Measurements from ENCODE around the gene EEA1.

EEA1 gene

DNA sequence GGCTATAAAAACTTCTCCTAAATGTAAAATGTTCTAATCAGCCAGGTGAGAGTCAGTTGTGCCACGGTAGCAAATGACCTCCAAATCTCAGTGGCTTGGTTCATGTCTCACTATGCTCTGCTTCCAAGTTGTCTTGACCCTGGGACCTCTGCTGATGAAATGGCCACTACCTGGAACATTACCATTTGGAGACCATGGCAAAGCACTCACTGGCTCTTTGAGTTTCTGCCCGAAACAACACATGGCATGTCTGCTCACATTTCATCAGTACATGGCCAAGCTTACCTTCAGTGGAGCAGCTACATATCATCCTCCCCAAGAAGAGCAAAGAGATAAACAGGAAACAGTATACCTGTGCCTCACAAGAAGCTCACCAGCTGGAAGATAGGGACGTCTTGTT lies 186.1 kb downstream of the EEA1 start:
- DNase-seq: no peak

DNA sequence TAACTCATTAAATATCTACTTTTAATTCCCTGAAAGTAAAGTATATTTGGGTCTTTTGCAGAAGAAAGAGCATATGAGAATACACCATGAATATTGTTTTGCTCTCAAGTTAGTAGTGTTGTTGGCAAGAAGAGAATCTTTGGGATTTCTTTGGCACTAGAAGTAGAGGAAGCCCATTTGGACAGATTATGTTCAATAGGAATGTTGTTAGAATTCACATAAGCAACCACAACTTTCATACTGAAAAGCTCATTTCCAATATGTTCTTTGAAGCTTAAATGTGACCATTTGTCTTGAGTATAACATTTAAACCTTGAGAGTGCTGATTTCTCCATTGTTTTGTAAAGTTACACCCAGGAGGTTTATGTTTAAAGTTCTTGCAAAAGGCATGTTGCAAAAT lies 188.7 kb downstream of the EEA1 start:
- DNase-seq: no peak

DNA sequence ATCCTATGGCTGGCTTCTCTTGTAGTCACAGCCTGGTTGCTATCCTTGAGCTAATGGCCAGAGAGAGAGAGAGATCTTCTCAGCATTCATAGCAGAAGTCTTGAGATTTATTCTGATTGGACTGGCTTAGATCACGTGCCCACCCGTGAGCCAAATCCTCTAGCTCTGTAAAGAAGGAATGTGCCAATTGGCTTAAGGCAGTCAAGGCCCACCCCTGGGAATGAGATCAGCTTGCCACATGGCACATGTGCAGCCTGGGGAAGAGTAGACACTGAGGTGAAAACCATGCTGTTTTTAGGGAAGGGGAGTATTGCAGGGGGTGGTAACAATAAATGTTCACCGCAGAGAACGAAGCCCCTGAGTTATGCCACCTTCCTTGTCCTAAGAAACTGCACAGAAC lies 190.0 kb downstream of the EEA1 start:
- DNase-seq: no peak

DNA sequence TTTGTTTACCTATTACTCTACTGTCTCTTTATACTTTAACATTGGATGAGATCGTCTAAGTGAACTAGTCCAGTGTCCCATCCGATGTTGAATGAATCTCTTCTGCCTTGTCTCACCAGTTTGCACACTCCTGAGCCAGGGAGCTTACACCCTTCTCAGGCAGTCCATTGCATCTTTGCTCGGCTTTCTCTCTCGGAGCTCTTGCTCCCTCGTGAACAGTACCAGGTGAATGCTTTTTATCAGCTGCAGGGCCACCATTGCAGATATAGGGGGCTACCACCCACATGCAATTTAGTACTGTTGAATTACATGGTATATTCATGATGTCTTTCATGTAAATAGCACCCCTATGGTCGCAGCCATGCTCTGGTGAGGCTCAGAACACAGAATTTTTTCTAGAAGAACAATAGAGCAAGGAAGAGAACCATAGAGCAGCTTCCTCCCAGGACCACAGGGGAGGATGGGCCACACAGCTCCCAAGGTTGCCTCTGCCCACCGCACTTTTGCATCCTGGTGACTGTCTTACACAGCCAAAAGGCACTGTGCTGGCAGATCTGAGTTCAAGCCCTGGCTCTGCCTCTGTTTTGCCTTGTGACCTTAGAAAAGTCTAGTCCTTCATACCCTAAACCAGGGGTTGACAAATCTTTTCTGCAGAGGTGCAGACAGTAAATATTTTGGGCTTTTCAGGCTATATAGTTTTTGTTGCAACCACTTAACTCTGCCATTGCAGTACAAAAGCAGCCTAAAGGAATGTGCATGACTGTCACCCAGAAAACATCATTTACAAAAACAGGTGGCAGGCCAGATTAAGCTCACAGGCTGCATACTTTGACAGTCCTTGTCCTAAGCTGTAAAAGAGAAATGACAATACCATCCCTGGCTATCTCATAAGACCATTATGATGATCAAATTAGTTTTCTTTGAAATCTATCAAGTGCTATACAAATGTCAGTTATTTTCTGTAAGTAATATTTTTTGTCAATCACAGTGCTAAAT lies 190.9 kb downstream of the EEA1 start:
- DNase-seq: no peak

DNA sequence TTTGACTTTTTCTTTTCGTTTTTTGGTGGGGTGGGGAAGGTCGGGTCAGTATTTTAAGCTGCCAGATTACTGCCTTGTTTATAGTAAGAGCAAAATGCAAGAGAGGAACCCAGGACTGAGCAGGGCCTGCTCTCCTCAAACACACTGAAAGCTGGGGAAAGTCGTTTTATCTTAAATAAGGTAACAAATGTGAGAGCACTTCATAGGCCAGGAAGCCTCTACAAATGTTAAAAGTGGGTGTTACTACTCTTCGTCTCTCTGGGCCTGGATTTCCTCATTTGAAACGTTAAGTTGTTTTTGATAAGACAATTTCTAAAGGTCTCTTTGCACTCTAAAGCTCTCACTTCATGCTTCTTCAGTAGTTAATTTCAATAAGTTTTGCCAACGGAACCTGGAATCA lies 192.5 kb downstream of the EEA1 start:
- DNase-seq: no peak

DNA sequence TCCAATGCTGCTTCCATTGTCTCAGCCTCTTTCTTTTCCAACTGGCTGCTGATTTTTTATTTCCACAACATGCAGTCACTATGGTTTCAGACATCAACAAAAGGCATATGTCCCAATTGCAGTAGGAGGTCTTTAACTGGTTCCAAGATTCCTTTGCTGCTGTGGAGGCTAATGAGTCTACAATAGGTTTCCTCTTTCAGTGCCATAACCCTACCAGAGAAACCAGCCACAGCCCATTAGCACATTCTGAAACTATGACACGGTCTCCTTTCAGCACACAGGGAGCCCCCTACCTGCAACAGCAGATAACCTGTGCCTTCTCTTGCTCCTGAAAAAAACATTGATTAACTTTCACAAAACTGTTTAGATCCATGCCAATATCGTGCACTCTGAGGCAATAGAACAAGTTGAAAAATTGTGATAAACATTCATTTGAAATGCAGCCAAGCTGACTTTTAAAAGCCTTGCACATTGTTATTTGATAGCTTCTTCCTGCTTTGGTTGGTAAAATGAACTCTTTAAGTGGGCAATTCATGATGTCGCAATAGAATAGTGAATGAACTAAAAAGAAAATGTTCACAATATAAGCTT lies 193.9 kb downstream of the EEA1 start:
- no peak for DNase-seq

DNA sequence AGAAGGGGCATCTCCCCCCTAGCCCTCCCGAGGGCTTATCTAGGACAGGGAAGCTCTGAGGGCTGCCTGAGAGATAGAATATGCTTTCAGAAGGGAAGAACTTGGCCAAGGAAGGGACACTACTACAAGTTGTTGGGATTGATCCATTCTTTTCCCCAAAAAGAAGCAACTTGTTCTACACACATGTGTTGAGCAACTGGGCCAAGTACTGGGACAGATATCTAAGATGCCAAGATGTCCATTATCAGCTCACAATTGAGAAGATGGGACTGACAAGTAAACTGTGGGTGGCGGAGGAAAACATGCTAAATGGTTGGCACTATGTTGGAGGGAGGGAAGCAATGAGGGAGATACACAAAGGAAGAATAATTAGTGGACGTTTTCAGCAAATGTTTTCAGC lies 195.4 kb downstream of the EEA1 start:
- DNase-seq: no peak

DNA sequence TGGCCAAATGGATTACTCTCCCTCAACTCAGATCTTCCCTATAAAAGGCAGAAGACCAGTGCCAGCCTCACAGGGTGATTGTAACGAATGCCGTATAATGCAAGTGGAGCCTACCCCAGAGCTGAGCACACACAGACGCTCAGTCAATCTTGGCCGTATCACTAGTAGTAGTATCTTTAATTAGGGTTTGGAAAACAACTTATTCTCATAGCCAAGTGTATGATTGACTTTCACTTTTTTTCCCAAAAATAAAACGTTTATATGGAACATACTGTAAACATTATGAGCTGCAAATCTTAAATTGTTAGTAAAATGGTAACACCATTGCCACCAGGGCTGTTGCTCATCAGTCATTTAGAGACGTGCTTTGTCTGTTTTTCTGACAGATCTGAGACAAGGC lies 195.9 kb downstream of the EEA1 start:
- no peak for DNase-seq

DNA sequence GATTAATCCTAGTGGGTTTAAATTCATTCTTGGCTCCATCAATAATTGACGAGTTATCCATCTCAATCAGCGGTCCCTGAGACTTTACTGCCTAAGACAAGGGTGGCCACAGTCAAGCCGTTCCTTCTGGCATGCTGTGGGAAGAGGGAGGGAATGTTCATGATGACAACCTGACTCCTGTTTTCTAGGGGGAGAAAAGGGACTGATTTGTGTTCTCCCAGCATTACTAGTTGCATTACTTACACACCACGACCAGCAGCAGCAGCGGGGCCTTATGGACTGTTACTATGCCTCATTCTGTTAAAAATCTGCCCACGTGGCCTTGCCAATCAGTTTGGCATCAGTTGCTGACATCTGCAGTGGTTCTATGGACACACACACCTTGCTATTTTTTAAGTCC lies 196.4 kb downstream of the EEA1 start:
- DNase-seq: no peak

DNA sequence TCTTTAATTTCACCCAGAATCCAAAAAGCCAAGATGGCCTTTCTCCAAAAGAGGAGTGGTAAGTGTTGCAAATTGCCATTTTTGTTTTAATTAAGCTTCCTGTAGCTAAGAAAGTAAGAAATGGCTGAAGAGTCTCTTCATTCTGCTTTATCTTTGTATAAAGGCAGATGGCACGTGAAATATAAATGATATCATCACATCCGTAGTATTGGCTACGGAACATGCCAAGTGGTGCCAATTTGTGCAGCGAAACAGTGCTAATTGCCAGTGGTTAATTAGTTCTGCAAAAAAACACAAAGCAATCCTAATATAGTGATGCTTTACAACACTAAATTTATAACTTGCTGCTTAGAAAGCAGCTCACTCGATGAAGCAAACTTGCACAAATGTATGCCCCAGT lies 196.9 kb downstream of the EEA1 start:
- DNase-seq: no peak

DNA sequence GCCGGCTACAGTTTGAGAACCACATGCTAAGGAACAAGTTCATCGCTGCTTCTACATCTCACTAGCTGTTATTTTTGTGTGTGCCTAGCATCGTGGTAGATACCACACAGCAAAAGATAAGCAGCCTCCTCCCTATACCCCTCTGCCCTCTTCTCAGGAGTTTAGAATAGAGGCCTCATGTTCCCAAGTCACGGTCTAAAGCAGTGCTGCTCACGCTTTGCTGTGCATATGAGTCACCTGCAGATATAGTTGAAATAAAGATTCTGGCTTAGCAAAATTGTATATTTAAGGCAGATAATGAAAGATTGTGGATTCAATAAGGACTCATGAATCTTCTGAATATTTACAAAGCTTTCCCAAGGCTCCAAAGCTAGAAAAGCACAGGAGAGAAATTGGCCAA lies 198.3 kb downstream of the EEA1 start:
- DNase-seq: no peak

DNA sequence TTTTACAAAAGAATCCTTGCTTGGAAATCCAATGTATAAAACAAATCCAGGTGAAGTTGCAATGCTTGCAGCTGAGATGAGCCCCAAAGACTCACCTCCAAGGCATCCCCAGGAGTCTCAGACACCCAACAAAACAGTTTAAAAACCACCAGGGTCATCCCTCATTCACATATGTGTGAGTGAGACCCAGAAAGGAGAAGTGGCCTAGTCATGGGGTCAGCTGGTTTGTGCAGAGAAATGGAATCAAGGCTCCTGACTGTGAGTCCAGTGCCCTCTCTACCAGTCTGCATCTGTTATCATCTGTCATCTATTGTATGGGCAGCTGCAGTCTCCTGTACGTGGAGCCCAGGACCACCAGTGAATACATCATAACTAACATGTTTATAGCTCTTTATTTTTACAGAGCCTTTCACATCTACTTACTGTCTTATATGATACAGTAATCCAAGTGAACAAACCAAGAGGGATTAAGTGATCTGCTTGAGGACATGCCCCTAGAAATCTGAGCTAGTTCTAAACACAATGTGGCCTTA lies 199.3 kb downstream of the EEA1 start:
- DNase-seq: peak; percentile 19 to 28

DNA sequence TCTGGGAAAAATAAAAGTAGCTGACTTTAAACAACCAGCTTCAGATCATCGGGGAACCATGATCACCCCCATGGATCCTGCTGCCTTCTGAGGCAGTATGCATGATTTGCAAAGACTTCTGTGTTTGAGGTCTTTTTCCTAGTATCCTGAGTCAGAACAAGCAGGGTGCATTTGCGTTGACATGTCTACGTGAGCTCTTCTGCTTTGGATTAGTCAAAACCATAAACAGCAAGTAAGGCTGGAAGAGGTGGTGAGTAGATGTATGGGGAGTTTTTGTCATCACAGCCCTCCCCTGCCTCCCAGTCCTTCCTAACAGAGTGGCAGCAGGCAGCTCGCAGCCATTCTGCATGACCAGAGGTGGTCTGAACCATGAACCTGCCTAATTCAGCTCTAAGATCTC lies 202.2 kb downstream of the EEA1 start:
- DNase-seq: no peak

DNA sequence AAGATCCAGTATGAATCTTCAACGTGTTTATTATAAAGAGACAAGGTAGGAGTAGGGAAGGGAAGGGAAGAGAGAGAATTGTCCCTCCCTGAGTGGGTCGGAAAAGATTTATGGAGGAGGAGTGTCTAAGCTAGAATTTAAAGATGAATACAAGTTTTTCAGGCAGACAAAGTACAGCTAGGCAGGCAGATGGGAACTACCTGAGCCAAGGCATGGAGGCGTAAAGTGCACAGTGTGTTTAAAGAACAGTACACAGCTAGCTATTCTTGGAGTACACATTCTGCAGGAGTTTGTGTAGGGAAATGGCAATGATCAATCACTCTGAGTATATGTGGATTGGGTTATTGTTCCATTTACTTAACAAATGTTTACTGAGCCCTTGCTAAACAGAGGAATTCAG lies 206.2 kb downstream of the EEA1 start:
- no peak for DNase-seq

DNA sequence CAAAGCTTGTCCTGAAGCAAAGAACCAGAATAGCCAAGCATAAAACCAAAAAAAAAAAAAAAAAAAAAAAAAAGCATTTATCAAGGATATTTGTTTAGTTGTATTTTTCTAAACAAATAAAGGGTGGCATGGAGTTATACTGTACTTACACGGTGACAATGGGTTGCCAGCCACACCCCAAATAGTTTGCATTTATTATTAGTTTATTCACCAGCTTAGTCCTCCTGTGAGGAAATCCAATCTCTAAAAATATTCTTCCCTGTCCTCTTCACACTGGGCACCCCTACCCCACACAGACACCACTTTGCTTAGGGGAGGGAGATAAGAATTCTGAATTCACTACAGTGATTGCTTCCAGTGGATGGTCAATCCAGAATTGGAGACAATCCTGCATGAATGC lies 207.4 kb downstream of the EEA1 start:
- DNase-seq: no peak

DNA sequence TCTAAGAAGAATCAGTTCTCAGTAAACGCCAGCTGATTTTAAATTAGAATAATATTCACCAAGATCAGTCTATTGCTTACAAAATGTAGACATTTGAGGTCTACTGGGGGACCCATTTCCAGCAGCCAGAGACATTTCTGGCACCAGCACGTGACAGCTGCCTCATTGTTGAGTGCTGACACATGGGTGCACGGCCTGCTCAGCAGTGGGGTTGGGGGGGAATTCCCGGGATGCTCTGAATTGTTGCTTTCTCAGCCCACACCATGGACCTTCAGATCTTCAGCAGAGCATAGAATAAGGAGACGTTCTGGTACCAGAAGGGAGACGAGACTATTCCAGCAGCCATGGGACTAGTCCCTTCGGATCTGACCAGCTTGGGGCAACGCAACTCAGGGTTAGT lies 208.0 kb downstream of the EEA1 start:
- no peak for DNase-seq

Measured in inflammatory macrophage treated with lipopolysaccharide for 1 hour (primary cell).